HG02885 (cell line): ENCODE data around the gene FBLIM1.

Experiments used
- ATAC-seq: cut with Tn5 transposase; IDR thresholded peaks from one replicate; pipeline ENCODE4 v1.9.1; 2021; ENCODE audit warnings: mild to moderate bottlenecking; ENCODE audit not compliant: unreplicated experiment, poor library complexity

FBLIM1 gene

DNA sequence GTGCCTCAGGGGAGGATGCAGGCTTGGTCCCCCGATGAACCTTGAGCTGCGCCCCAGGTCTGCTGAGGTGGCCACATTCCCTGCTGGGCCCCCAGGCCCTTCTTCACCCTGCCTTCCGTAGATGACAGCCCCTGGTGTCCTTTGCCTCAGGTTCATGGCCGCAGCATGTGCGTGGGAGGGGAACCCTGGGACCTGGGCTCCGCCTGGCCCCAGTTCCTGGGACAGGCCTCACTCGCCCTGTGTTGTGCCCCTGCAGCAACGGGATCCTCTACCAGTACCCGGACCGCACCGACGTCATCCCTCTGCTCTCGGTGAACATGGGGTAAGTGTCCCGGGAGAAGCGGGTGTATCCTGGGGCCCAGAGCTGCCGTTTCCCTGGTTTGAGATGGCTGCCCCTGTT lies 27.7 kb upstream of the FBLIM1 start:
- ATAC-seq: no peak

DNA sequence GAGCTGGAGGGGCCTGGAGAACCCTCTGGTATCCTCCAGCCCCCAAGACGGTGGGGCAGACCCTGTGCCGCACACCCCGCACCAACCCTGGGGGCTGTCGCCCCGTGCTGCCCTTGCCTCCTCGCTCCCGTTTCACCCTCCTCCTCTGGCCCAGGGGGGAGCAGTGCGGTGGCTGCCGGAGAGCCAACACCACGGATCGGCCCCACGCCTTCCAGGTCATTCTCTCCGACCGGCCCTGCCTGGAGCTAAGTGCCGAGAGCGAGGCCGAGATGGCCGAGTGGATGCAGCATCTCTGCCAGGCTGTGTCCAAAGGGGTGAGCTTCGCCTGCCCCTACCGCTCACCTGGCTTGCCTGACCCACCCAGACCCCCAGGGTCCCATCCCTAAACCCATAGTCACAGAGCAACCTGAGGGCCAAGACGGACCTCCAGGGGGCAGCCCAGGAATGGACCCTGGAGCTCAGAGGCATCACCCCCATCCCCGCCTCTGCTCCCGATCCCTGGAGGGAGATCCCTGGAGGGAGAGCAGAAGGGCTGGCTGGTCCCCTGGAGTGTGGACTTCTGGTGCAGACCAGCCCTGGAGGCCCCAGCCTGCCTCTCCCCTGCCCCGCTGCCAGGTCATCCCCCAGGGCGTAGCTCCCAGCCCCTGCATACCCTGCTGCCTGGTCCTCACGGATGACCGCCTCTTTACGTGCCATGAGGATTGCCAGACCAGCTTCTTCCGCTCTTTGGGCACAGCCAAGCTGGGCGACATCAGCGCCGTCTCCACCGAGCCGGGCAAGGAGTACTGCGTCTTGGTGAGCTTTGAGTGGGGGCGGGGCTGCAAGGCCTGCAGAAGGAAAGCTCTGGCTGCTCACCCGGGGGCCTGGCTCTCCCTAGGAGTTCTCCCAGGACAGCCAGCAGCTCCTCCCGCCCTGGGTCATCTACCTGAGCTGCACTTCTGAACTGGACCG lies 26.6 kb upstream of the FBLIM1 start:
- ATAC-seq: no peak

DNA sequence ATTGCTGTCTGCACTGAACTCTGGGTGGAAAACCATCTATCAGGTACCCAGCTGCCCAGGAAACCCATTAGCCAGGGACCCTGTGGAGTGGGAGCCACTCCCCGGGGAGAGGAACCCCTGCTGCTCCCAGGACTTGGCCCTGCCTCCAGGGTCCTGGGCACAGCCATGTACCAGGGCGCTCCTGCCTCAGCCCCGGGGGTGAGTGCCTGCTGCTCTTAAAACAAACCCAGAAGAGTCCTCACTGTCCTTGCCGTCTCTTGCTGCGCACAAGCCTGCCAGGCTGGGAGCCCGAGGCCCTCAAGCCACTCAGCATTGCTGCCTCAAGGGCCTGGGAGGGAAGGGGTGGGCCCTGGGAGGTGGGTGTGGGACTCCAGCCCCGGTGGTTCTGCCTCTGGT lies 25.9 kb upstream of the FBLIM1 start:
- no peak for ATAC-seq

DNA sequence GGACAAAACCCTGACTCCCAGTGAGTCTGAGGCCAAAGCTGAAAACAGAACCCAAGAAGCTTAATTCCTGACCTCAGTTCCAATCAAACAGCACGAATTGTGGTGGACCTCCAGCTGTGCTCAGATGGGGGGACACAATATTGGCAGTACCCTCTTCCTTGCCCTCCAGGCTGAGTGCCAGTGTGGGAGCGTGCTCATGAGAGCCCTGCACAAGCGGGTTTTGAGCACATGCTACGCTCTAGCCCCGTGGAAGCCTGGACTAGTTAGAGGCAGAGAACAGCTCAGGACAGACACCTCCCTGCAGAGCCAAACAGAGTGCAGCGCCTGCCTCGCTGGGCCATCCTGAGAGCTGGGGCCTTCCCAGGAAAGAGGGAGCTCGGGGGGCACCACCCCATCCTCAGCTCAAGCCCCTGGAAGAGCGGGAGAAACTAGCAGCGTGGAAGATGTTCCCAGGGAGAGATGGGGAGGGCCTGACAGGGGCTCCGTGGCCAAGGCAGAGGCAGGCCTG lies 25.3 kb upstream of the FBLIM1 start:
- no peak for ATAC-seq

DNA sequence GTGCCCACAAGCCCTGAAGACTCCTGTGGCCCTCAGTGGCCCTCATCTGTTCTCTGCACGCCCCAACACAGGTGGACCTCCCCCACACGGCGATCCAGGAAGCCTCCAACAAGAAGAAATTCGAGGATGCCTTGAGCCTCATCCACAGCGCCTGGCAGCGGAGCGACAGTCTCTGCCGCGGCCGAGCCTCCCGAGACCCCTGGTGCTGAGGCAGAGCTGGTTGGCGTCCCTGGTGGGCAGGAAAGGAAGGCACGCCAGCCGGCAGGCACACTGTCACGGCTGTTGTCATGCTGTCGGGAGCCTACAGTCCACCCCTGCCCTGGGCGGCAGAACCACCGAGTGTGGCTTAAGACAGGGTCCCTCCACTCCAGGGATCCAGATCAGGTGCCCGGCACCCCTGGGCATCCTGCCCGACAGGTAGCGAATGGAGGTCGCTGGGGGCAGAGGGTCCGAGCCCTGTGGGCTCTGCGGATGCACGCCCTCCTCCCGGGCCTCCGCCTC lies 24.8 kb upstream of the FBLIM1 start:
- ATAC-seq: no peak

DNA sequence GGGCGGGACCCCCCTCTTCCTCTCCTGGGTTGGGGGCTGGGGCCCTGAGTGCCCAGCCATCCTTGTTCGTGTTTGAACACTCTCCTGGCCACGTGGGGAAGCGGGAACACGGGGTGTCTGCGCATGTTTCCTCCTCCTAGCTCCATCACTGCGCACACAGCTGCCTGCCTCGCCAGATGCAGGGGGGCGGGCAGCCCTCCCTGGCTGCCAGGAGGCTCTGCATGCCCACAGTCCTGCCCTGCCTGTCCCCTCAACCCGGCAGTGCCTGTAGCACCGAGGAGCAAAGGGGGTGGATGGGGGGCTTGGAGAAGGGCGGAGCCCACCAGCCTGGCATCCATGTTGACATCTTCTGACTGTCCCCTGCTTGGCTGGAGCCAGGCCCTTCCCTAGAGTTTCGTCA lies 24.3 kb upstream of the FBLIM1 start:
- ATAC-seq: no peak

DNA sequence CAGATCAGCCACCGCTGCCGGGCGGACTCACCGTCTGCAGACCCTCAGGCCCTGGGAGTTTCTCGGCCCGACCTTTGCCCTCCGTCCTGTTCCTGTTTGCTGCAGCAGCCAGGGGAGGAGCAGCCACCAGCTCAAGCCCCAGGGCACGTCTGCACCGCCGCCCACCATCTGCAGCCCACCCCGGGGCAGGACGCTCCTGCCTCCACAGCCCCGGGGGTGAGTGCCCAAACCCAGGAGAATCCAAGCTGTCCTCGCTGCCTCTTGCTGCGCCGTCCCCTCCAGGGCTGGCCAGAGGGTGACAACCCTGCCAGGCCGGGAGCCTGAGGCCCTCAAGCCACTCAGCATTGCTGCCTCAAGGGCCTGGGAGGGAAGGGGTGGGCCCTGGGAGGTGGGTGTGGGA lies 23.7 kb upstream of the FBLIM1 start:
- no peak for ATAC-seq

DNA sequence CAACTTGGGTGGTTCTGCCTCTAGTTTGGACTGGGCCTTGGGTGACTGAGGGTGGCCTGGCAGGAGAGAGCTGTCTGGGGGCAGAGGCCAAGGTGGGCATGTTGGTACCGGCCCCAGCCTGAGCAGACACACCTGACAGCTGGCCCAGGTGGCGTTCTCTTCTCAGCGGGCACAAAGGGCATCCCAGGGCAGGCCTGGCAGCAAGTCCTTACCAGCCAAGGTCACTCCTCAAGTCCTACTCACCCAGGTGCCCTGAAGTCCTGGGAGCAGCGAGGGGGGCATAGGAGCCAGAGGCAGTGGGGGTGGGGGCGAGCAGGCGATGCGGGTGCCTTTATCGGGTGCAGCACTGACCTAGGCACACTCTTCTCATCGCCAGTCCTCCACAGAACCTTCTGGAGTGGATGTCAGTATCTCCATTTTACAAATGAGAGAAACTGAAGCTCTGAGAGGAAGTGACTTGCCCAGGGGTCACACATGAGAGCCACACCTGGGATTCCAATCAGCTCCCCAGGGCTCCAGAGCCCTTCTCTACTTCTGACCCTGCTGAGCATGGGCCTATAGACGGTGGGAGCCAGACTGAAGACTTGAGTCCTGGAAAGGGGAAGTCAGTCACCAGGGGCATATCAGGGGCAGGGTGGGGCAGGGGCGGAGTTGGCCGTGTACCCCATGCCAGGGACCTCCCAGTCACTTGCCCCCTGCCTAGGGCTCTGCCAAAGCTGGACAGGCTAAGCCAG lies 23.1 kb upstream of the FBLIM1 start:
- no peak for ATAC-seq

DNA sequence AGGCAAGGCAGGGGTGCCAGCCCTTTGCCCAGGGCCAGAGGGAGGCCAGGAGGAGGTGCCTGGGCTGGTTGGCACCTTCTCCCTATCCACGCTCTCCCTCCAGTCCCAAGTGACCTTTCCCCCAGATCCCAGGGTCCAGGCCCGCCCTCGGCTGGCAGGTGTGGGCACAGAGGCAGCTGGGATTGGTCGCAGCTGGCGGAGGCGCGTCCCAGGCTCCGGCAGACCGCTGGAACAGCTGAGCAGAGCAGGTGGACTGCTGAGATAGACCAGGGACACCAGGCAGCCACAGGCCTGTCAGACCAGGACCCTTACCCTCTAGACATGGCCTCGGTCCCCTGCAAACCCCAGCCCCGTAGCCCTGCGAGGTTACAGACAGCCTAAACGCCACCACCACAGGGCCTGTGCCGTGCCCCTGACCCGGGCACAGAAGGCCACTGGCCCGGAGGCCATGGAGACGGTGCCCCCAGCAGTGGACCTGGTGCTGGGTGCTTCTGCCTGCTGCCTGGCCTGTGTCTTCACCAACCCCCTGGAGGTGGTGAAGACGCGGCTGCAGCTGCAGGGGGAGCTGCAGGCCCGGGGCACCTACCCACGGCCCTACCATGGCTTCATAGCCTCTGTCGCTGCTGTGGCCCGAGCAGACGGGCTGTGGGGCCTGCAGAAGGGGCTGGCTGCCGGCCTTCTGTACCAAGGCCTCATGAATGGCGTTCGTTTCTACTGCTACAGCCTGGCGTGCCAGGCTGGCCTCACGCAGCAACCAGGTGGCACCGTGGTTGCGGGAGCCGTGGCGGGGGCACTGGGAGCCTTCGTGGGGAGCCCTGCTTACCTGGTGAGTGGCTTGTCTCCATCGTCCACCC lies 22.3 kb upstream of the FBLIM1 start, which contains the start of gene SLC25A34:
TSS of gene SLC25A34 (plus strand) at position 221 of the 854 bp plus-strand sequence. CDS start at position 449, 228 bp downstream.
- ATAC-seq: no peak

DNA sequence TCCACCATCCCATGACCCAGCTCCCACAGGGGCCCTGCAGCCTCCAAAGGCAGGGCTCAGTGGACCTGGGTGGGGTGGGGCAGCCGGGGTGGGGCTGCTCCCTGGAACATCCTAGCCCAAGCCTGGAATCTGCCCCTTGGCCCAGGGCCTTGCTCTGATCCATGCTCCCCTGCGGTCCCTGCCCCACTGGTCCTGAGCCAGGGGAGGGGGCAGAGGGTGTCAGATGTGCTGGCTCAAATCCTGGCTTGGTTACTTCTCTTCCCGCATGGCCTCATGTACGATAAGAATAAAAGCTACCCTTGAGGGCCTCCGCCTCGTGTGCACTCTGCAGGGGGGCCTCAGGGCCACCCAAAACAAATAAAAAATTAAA lies 21.7 kb upstream of the FBLIM1 start:
- no peak for ATAC-seq

DNA sequence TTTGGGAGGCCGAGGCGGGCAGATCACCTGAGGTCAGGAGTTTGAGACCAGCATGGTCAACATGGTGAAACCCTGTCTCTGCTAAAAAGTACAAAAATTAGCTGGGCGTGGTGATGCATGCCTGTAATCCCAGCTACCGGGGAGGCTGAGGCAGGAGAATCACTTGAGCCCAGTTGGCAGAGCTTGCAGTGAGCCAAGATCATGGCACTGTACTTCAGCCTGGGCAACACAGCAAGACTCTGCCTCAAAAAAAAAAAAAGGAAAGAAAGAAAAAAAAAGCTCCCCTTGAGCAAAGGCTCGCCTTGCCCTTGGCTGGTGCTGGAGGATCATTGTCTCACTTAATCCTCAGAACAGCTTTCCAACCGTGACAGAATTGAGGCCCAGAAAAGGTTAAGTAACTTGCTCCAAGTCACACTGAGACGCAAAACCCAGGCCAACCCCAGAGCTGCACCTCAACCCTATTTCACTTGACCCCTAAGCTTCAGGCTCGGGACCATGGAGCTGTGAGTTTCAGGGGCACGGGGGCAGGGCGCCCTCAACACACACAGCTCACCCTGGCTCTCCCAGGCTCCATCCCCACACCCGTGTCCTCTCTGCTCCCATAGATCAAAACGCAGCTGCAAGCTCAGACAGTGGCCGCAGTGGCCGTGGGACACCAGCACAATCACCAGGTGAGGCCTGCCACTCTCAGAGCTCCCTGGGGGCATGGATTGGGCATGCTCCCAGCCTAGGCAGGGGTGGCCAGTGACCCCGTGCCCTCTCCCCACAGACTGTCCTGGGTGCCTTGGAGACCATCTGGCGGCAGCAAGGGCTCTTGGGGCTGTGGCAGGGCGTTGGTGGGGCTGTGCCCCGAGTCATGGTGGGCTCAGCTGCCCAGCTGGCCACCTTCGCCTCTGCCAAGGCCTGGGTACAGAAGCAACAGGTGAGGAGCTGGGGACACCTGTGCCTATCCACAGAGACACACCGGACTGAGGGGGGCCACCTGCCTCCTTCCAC lies 21.0 kb upstream of the FBLIM1 start:
- no peak for ATAC-seq

DNA sequence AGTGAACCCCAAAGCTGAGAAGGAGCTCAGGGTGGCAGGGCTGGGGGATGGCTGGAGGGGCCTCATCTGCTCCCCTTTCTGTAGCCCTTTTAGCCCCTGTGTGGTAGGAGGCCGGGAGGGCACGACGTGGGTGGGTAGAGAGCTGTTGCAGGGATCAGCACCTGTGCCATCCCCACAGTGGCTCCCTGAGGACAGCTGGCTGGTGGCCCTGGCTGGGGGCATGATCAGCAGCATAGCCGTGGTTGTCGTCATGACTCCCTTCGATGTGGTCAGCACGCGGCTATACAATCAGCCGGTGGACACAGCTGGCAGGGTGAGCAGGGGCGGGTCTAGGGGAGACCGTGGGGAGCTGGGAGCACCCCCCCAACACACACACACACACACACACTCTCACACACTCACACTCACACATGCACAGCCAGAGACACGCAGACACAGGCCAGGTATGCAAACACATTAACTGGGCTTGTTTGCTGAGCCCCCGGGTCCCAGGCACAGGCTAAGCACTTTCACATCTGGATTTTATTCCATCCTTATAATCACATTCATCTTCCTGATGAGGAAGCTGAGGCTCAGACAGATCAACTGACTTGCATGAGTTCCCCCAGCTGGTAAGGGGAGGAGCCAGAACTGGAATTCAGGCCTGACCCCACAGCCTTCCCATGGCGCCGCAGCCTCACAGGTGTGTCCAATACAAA lies 20.0 kb upstream of the FBLIM1 start:
- no peak for ATAC-seq

DNA sequence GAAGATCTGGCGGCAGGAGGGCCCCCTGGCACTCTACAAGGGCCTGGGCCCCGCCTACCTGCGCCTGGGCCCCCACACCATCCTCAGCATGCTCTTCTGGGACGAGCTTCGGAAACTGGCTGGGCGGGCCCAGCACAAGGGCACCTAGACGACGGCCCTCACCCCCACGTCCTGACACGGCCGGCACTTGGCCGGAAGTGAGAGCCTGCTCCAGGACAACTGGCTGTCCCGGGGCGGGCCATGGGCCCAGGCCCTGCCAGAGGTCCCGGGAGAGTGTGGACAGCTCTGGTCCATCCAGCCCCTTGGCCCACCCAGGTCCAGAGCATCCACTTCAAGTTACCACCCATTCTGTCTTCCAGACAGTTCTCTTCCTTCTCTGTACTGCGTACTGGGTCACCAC lies 19.3 kb upstream of the FBLIM1 start:
- no peak for ATAC-seq

DNA sequence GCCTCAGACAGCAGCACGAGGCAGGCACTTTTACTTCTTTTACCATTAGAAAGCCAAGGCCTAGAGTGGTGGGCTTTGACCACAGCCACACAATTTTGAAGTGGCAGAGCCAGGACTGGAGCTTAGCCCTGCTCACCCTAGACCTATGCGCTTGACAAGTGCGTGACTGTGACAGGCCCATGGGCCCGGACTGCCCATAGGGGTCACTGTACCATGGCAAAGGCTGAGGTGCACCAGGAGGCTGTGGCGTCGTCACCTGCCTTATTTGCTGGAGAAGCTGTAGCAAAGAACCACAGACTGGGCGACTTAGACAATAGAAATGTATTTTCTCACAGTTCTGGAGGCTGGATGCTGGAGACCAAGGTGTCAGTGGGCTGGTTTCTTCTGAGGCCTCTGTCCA lies 18.9 kb upstream of the FBLIM1 start:
- no peak for ATAC-seq

DNA sequence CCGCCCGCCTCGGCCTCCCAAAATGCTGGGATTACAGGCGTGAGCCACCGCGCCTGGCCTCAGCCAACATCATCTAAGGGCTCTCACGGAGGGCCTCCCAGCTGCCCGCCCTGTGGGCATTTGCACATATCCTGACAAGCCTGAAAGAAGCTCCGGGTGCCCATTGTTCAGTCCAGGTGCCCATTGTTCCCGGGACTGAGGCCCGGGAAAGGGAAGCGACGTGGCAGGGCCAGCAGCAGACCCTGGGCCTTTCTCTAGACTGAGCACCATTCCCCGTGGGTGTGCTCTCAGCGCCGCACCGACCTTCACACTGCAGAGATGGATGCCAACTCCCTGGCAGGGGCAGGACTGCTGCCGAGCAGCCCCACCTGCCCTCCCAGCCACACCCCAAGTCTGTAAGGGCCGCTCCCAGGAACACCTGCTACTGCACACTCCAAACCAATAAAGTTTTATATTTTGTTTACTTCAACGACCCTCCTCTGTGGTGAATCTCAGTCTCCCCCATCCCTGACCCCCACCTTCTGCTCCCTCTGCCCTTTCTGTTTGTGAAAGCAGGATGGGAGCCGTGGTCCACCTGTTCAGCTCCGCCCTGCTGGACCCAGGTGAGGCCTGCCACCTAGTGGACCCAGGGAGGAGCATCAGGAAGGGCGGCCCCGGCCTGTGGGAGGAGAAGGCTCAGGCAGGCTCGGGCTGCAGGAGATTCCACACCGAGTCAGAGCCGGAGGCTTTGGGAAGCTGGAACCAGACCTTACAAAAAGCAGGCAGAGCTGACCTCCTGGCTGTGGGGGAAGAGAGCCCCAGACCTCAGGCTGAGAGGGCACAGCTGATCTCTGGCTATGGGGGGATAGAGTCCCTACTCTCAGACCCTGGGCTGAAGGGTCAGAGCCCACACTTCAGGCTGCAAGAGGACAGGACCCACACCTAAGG lies 17.4 kb upstream of the FBLIM1 start:
- ATAC-seq: no peak

DNA sequence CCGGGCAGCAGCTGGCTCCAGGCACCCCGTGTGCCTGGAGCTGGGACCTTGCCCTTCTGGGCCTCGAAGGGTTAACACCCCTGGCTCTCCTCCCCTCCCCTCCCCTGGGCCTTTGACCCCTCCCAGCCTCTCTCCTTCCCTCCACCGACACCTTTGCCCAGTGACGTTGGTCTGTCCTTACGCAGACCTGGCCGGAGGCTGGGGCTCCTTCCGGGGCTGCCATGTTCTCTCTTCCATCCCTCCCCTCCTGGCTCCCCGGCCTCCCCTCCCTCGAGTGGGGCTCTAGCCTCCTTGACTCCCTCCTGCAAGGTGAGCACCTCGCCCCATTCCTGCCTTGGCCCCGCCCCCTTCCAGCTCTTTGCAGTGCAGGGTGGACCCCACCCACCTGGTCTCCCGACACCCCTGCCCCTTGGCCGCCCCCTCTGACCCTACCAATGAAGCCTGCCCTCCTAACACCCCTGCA lies 16.2 kb upstream of the FBLIM1 start, which contains the start of gene TMEM82:
TSS of gene TMEM82 (plus strand) at position 161 of the 463 bp plus-strand sequence. CDS start at position 222, 61 bp downstream.
- ATAC-seq: no peak

DNA sequence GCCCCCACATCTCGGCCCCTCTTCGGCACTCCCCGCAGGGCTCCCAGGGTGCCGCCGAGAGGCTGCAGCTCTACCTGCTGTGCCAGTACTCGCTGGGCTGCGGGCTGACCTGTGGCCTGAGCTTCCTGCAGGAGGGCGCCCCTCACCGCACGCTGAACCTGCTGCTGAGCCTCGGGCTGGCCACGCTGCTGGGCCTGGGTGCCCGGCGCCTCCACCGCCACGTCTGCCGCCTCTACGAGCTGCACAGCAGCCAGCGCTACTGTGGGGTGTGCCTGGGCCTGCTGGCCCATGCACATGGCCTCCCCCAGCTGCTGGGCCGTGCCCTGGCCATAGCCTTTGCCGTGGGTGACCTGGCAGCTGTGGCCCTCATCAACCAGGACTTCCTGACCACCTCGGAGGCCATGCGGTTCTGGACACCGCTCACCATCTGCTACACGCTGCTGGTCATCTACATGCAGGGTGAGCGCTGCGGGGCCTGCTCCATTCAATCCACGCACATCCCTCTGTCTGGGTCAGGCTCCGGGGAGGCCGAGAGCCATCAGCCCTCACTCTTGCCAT lies 14.4 kb upstream of the FBLIM1 start:
- no peak for ATAC-seq
